Measurements from ENCODE around the gene LRP1B. TPM values are rescaled to one million over a fixed set of nuclear protein-coding genes. Genes with fewer than 3 reads are reported as not detected.

LRP1B gene
- total RNA-seq, 1 donor from 2014 or later: 8.8 TPM

- H3K27ac ChIP-seq: no peak overlapping the region
- intact Hi-C loops (cut with DNase I): no loop called here
- no peak overlapping the region for H3K4me3 ChIP-seq
- no peak for TF ChIP-seq POLR2A (IDR thresholded peaks at IDR 0.05)
- no peak for TF ChIP-seq CTCF (IDR thresholded peaks at IDR 0.05)
- TF ChIP-seq POLR2AphosphoS5 (IDR thresholded peaks at IDR 0.05; ENCODE audit: insufficient read depth in 1 of 2, low read depth in 1 of 2): no peak
- no peaks in the 10 kb centered on the region for H3K9me3 ChIP-seq
- no peaks in the 10 kb centered on the region for H3K36me3 ChIP-seq
- DNase-seq (ENCODE audit: extremely low spot score in 2 of 2): no peak
- H3K27me3 ChIP-seq: no peaks in the 10 kb centered on the region
- H3K4me1 ChIP-seq: no peaks in the 10 kb centered on the region
Observed at GRCh38 chr2:141641462-141641861, 489.4 kb downstream of the LRP1B start.

DNA sequence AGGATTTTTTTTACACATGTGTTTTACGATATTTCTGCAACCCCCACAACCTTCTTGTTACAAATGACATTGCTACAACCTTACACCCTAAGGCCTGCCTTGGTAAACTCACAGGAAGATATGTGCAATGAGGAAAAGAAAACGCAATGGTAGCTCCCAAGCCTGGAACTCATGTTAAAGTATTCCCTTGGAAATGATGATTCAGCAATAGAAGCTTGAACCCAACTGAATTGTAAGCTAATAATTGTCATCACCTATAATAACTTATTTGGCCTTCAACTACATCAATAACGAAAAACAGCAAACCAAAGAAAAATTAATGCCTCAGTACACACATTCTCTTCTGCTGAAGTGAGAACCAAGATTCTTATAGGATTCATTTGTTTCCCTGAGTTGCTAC, 491.0 kb downstream of the LRP1B start:
- no peaks in the 10 kb centered on the region for H3K27me3 ChIP-seq
- no peaks in the 10 kb centered on the region for H3K36me3 ChIP-seq
- no peaks in the 10 kb centered on the region for H3K9me3 ChIP-seq
- no peak for TF ChIP-seq CTCF (IDR thresholded peaks at IDR 0.05)
- no peak overlapping the region for H3K27ac ChIP-seq
- H3K4me3 ChIP-seq: no peak overlapping the region
- H3K4me1 ChIP-seq: no peaks in the 10 kb centered on the region
- DNase-seq (ENCODE audit: extremely low spot score in 2 of 2): no peak
- intact Hi-C loops (cut with DNase I): no loop called here

- intact Hi-C loops (cut with DNase I): no loop called here
Observed at GRCh38 chr2:141633132-141633531, 497.7 kb downstream of the LRP1B start.

DNA sequence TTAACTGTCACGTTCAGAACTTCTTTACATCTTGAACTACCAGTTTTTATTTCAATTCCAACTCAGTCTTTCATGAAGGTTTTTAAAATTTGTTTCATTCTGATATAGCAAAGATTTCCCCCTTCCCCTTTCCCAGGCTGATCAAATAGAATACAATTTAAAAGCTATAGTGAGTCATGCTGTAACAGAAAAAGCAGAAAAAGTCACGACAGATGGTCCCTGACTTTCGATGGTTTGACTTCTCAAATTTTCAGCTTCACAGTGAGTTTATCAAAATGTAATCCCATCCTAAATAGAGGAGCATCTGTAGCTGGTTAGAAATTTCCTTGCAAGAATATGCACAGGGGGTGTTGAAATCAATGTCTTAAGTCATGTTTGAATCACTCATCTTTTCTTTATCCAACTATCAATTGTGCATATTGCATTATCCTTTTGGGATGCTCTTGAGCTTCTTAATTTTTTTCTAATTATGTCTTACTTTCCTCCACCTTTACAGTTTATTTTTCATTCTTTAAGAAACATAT, 500.3 kb downstream of the LRP1B start:
- TF ChIP-seq POLR2AphosphoS5 (IDR thresholded peaks at IDR 0.05; ENCODE audit: insufficient read depth in 1 of 2, low read depth in 1 of 2) (no peak), CTCF (IDR thresholded peaks at IDR 0.05) (no peak), POLR2A (IDR thresholded peaks at IDR 0.05) (no peak)
- Histone ChIP-seq H3K36me3 (no peaks in the 10 kb centered on the region), H3K27ac (no peak overlapping the region), H3K4me1 (no peaks in the 10 kb centered on the region), H3K27me3 (no peaks in the 10 kb centered on the region), H3K4me3 (no peak overlapping the region), H3K9me3 (no peaks in the 10 kb centered on the region)
- intact Hi-C loops (cut with DNase I): no loop called here
- DNase-seq (ENCODE audit: extremely low spot score in 2 of 2): no peak

More at GRCh38 chr2:141633132-141633531, 497.7 kb downstream of the LRP1B start:
- DNase-seq (ENCODE audit: extremely low spot score in 2 of 2): no peak
- Histone ChIP-seq H3K36me3 (no peaks in the 10 kb centered on the region), H3K4me3 (no peak overlapping the region), H3K9me3 (no peaks in the 10 kb centered on the region), H3K4me1 (no peaks in the 10 kb centered on the region), H3K27ac (no peak overlapping the region), H3K27me3 (no peaks in the 10 kb centered on the region)
- TF ChIP-seq POLR2AphosphoS5 (IDR thresholded peaks at IDR 0.05; ENCODE audit: insufficient read depth in 1 of 2, low read depth in 1 of 2) (no peak), CTCF (IDR thresholded peaks at IDR 0.05) (no peak), POLR2A (IDR thresholded peaks at IDR 0.05) (no peak)

GRCh38 chr2:141620372-141620771, 510.4 kb downstream of the LRP1B start:
- no peaks in the 10 kb centered on the region for H3K27me3 ChIP-seq
- intact Hi-C loops (cut with DNase I): no loop called here
- DNase-seq (ENCODE audit: extremely low spot score in 2 of 2): no peak
- TF ChIP-seq POLR2A (IDR thresholded peaks at IDR 0.05): no peak
- TF ChIP-seq CTCF (IDR thresholded peaks at IDR 0.05): no peak
- TF ChIP-seq POLR2AphosphoS5 (IDR thresholded peaks at IDR 0.05; ENCODE audit: insufficient read depth in 1 of 2, low read depth in 1 of 2): no peak
- no peaks in the 10 kb centered on the region for H3K36me3 ChIP-seq
- no peaks in the 10 kb centered on the region for H3K9me3 ChIP-seq
- H3K4me1 ChIP-seq: no peaks in the 10 kb centered on the region
- H3K27ac ChIP-seq: no peak overlapping the region
- no peak overlapping the region for H3K4me3 ChIP-seq

All from vagina (tissue), 2 donors.